Left lung (tissue), 10 donors: Measurements from ENCODE around the gene KIF9. TPM values are rescaled to one million over a fixed set of nuclear protein-coding genes. Genes with fewer than 3 reads are reported as not detected.
"Not testable (repeated sequence)": the region's sequence is repeated elsewhere in the genome, so short reads cannot be mapped to it uniquely, and the experiment has no call there.

Experiments
- ATAC-seq: fragments of 200-7000 bp; cut with Tn5 transposase; one replicate; pipeline ENCODE4 v1.9.1; 2020; ENCODE audit warnings: moderate library complexity
- DNase-seq, 4 donors: peaks; one replicate each; pipeline ENCODE4 v3.0.0-alpha.2; 2013 to 2020
- H3K27ac ChIP-seq, 2 donors: fragments of 200-600 bp; sonication (generic) in 1 of 2; one replicate each; pipeline versions ENCODE4 v1.5.0 to v1.8.0; 2020 to 2021
- H3K27me3 ChIP-seq, 2 donors: fragments of 200-600 bp; sonication (generic) in 1 of 2; one replicate each; pipeline versions ENCODE4 v1.5.0 to v1.8.0; 2020 to 2021
- H3K36me3 ChIP-seq, 2 donors: fragments of 200-600 bp; sonication (generic) in 1 of 2; one replicate each; pipeline versions ENCODE4 v1.5.0 to v1.8.0; 2020 to 2021
- H3K4me1 ChIP-seq, 2 donors: fragments of 200-600 bp; one replicate each; pipeline ENCODE4 v1.8.0; 2021
- H3K4me3 ChIP-seq, 2 donors: fragments of 200-600 bp; sonication (generic) in 1 of 2; one replicate each; pipeline versions ENCODE4 v1.5.0 to v1.8.0; 2020 to 2021; ENCODE audit warnings: mild to moderate bottlenecking in 1 of 2
- H3K9me3 ChIP-seq, 2 donors: fragments of 200-600 bp; sonication (generic) in 1 of 2; one replicate each; pipeline versions ENCODE4 v1.5.0 to v1.8.0; 2020 to 2021
- intact Hi-C, 2 donors: fragments of 100-400 bp; cut with DNase I; formaldehyde crosslinking; loops; one replicate each; pipeline versions ENCODE4 v1.11.2 to v1.14.2; 2022
- polyA plus RNA-seq, 6 donors: library from polyadenylated mRNA; unstranded; fragments of 120-200 nt; gene quantifications; one replicate each; pipeline ENCODE4 v1.2.1, GENCODE V29; 2013; ENCODE audit not compliant: insufficient read length in 6 of 6
- total RNA-seq, 2 donors: library from RNA; stranded (reverse); fragmentation: NEBNext Ultra II Directional; extraction: Animal tissue kit (Norgen Biotek cat#: 25700); gene quantifications; one replicate each; pipeline ENCODE4 v1.2.1, GENCODE V29; 2021
- TF ChIP-seq, protein P1 (sequence below), 2 donors: fragments of 200-600 bp; sonication (generic) in 1 of 2; IDR thresholded peaks; one replicate each; pipeline versions ENCODE4 v1.5.0 to v1.8.0; 2021; ENCODE audit warnings: antibody characterized with exemption in 2 of 2
- donor health status: DM: no; HTN: yes; CAD: no.
- donor health status: DM: no; HTN: no; CAD: no.

Gene KIF9
- total and polyA plus RNA-seq, 8 donors = 8.4 to 19.0 (median 14.4) TPM

GRCh38 chr3:47319956-47320355 is 37.4 kb upstream of the KIF9 start:
- Histone ChIP-seq H3K9me3 (no peaks in the 10 kb centered on the region), H3K4me1 (peaks cover 0 to 13% of the 10 kb centered on the region in 2 donors), H3K27ac (no peak overlapping the region), H3K4me3 (no peak overlapping the region), H3K27me3 (no peaks in the 10 kb centered on the region), H3K36me3 (peaks cover 0 to 54% of the 10 kb centered on the region in 2 donors)
- no peak for DNase-seq
- intact Hi-C loops = no loop called here
- no peak for ATAC-seq
- TF ChIP-seq, protein P1, sequence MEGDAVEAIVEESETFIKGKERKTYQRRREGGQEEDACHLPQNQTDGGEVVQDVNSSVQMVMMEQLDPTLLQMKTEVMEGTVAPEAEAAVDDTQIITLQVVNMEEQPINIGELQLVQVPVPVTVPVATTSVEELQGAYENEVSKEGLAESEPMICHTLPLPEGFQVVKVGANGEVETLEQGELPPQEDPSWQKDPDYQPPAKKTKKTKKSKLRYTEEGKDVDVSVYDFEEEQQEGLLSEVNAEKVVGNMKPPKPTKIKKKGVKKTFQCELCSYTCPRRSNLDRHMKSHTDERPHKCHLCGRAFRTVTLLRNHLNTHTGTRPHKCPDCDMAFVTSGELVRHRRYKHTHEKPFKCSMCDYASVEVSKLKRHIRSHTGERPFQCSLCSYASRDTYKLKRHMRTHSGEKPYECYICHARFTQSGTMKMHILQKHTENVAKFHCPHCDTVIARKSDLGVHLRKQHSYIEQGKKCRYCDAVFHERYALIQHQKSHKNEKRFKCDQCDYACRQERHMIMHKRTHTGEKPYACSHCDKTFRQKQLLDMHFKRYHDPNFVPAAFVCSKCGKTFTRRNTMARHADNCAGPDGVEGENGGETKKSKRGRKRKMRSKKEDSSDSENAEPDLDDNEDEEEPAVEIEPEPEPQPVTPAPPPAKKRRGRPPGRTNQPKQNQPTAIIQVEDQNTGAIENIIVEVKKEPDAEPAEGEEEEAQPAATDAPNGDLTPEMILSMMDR (IDR thresholded peaks at IDR 0.05) = no peak

DNA sequence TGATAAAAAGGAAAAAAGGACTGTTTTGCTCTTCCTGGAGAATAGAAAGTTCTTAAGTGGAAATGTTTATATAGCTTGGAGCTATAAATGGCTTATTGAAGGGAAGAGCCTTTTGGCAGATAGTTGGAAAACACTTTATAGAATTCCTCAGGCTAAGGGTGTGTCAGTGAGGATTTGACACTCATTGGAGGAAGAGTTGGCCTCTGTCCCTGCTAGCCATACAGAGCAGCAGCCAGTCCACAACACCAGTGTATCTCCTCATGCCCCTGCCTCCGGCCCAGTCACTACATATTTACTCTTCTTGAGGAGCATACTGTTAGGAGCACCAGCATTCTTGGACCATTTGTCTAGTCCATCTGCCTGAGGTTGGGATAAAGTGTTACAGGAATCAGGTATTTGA is 36.3 kb upstream of the KIF9 start:
- intact Hi-C loops = no loop called here

GRCh38 chr3:47316151-47316550 is 33.6 kb upstream of the KIF9 start:
- intact Hi-C loops, H3K4me3 ChIP-seq, ATAC-seq, H3K27ac ChIP-seq, H3K9me3 ChIP-seq, H3K27me3 ChIP-seq, DNase-seq: not testable (repeated sequence)
- peaks cover 0 to 32% of the 10 kb centered on the region in 2 donors for H3K4me1 ChIP-seq
- H3K36me3 ChIP-seq = peaks cover 0 to 18% of the 10 kb centered on the region in 2 donors

More for the DNA sequence above, 36.3 kb upstream of the KIF9 start:
- Histone ChIP-seq H3K27me3 (no peaks in the 10 kb centered on the region), H3K36me3 (peaks cover 0 to 45% of the 10 kb centered on the region in 2 donors), H3K27ac (no peak overlapping the region), H3K9me3 (no peaks in the 10 kb centered on the region), H3K4me1 (peaks cover 0 to 23% of the 10 kb centered on the region in 2 donors), H3K4me3 (no peak overlapping the region)
- peak in 1 of 4 donors; percentile 13 for DNase-seq
- TF ChIP-seq, protein P1 (IDR thresholded peaks at IDR 0.05) = no peak
- ATAC-seq = no peak

DNA sequence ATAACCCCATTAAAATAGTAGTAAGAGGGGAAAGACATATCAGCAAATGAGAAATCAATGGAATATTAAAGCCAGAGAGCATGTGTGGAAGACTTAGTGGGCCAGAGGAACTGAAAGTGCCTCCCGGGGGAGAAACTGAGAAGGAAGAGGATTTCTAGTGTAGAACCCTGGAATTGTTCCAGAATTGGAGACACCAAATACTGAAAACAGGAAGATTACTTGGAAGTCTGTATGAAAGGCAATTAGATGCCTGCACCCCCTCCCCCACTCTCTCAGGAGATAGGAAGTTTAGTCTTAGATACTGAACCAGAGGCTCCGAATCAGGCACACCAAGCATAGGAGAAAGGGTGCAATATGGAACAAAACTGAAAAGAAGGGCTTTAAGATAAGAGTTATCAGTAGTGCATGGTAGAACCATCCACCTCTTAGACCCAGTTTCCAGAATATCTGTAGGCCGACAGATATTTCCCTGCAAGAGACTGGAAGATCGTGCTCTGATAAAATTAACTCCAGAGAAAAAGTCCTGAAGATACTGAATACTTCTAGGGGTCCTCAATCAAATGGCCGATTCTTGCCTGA is 32.6 kb upstream of the KIF9 start:
- TF ChIP-seq, protein P1 (IDR thresholded peaks at IDR 0.05) = no peak
- H3K27me3 ChIP-seq = no peaks in the 10 kb centered on the region
- intact Hi-C loops = no loop called here
- DNase-seq (peak in 2 of 4 donors; percentile 9 to 40), ATAC-seq (peak; percentile 41)
- no peak overlapping the region for H3K4me3 ChIP-seq
- no peaks in the 10 kb centered on the region for H3K9me3 ChIP-seq
- peaks cover 0 to 8% of the 10 kb centered on the region in 2 donors for H3K36me3 ChIP-seq
- H3K4me1 ChIP-seq = peaks cover 0 to 32% of the 10 kb centered on the region in 2 donors
- peak overlapping the region in 1 of 2 donors; percentile 36 for H3K27ac ChIP-seq

DNA sequence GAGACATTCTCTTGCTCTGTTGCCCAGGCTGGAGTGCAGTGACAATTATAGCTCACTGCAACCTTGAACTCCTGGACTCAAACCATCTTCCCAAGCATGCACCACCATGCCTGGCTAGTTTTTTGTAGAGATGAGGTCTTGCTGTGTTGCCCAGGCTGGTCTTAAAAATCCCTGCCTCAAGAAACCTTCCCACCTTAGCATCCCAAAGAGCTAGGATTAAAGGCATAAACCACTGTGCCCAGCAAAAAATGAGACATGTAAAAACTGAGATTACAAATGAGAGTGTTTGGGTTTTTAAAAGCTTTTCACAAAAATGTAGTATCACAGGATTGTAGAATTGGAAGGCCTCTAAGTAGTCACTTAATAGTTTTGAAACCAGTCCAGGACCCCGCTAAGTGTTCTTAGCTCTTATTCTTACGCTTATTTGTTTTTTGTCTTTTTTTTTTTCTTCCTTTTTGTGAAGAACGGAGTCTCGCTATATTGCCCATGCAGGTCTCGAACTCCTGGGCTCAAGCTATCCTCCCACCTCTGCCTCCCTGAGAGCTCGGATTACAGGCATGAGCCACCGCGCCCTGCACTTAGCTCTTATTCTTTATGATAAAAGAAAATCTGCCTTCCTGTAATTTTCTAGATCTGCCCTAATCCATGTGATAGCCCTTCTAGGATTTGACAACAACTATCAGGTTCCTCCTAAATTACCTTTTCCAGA is 31.6 kb upstream of the KIF9 start:
- Histone ChIP-seq H3K4me1 (peaks cover 0 to 32% of the 10 kb centered on the region in 2 donors), H3K27me3 (no peaks in the 10 kb centered on the region), H3K36me3 (no peaks in the 10 kb centered on the region), H3K4me3 (no peak overlapping the region), H3K27ac (peak overlapping the region in 1 of 2 donors; percentile 34), H3K9me3 (no peaks in the 10 kb centered on the region)
- TF ChIP-seq, protein P1 (IDR thresholded peaks at IDR 0.05) = no peak
- DNase-seq (peak in 1 of 4 donors; percentile 9), ATAC-seq (no peak)
- intact Hi-C loops = no loop called here
